PC-9 (cell line): Measurements from ENCODE around the gene GMCL2.

ENCODE experiments used
- CTCF ChIP-seq: fragments of 200-600 bp; sonication (generic); conservative IDR thresholded peaks from 2 replicates; pipeline ENCODE4 v1.6.1; 2017; ENCODE audit warnings: mixed run types, antibody characterized with exemption, mild to moderate bottlenecking, moderate library complexity
- EZH2 ChIP-seq: fragments of 200-600 bp; sonication (generic); IDR thresholded peaks from 2 replicates; pipeline ENCODE4 v1.8.0; 2017; ENCODE audit warnings: antibody characterized with exemption, low read depth

DNA sequence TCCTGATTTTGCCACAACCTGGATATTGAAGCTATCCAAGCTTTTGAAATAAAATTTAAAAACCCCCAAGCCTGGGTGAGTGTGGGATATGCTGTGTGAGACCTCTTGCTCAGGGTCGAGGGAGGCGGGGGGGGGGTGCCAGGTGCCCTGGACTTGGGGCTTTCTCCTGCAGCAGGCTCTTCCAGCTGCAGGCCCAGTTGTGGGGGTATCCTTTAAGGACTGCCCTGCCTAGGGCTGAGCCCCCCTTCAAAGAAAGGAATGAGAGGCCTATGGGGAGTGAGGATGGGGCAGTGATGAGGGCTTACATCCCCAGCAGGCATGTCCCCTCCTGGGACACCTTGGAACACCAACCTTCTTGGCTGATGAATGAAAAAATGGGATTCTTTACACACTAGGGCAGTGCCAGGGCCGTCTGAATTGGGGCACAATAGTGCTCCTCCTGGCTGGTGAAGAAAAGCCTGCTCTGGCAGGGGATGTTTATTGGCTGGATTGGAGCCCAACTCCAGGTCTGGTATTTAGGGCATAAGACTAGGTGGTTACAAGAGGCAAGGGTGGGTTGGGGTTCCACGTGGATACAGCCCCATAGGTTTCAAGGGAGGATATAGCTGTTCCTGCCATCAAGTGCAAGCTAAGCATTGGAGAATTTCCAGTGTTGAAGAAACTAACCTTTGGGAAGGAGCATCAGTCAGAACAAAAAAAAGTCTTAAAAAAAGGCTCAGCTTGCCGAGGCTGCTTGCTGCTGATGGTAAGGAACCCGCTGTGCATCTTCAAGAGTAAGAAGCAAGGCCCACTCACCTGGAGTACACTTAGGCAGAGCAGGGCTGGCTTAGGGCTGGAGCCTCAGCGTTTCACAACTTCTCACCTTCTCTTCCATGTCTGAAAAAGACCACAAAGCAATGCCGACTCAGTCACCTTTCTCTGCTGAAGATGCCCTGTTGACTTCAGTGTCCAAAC is 24.2 kb upstream of the GMCL2 start:
- TF ChIP-seq CTCF (no peak), EZH2 (no peak)
